AML-193 (cell line): ENCODE results near the gene RALGPS1.

Experiments used
- DNase-seq, 2 experiments: peaks; one replicate each; lab custom pipeline; 2025; lab: John Stamatoyannopoulos, UW

Gene RALGPS1

DNA sequence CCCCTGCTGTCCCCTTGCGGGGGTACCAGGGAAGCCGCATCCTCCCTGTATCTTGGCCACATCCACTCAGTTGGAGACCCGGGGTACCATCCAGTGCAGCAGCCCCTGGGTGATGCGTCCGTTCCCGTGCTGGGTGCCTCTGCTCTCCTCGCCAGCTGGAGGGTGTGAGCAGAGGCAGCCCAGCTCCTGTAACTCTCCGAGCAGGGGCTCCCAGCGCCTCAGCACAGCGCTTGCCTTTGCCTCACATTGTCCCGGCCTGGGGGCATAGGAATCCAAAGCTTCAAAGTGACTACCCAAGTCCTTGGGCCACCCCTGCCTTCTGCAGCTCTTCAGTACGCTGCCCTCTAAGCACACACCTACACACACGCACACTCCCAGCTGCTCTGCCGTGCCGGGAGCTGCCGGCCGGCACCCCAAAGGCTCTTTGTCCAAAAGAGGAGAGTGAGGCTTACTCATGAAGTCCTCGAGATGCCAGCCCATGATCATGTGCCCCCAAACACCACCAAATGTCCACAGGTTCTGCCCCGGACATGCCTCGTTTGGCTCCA, 207.1 kb downstream of the RALGPS1 start:
- DNase-seq, result no peak

DNA sequence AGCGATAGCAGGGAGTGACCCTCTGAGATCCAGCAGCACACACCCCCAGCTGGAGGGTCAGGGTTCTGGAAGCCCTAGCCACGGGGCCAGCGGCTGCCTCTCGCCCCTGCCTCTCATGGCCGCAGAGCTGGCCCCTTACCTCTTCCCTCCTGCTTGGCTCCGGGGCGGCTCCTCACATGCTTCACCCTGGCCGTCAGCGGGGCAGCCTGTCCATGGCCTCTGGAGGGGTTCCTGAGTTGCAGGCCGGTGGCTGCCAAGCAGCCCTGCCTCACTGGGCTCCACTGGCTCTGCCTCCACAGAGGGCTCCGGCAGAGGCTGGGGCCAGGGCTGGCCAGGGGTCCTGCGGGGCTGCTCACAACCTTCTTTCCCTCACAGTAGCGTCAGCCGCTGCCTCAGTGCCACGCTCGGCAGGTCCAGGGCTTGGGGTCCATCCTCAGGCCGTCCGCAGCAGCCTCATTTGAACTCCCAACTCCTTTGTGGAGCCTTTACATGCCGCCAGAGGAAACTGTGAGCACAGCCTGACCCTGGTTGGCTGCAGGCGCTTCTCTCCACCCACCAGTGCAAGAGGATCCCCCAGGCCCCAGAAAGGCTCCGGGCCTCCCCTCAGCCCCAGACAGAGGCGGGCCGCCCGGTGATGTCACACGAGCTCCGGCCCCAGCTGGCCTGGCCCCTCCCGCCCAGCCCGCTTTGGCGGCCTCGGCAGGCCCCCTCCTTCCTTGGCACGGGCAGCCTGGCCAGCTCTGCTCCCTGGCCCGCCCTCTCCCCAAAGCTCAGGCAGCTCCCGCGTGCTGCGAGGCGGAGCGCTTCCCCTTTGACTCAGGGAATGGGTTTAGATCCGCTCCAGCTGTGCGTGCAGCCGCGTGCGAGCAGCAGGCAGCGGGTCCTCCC, 207.8 kb downstream of the RALGPS1 start, which contains the start of gene ANGPTL2:
TSS of gene ANGPTL2 (minus strand) at position 460 of the 888 bp plus-strand sequence. CDS start 13,904 bp downstream, outside the sequence.
- DNase-seq, result no peak

DNA sequence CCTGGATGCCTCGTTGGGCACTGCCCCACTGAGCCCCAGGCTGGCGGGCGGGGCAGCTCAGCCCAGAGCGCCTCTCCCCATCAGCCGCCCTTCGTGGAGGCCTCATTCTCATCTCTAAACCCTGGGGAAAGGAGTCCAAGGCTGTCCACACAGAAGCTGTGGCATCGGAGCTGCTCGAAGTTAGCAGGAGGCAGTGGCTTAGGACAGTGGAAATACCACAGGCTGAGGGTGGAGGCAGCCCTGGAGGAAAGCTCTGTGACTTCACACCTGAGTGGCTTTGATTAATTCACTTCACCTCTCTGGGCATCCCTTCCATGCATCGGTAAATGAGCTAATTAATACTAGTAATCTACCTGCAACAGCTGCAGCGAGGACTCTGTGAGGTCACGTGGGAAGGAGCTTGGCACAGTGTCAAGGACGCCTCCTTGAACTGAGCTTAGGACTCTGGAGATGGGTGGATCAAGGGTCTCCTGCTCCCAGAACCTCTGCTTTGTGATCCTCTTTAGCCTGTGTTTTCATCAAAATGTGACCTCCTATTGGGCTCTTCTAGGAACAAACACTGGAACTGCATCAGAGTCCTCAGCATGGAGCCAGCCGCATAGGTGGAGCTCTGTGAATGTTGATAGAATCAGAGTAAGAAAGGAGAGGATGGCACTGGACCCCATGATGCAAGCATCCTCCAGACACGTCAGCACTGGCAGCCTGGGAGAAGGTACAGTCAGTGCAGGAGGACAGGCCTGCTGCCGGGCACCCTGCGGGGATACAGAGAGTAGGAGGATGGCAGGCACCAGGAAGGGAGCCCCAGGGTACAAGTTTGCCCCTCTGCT, 208.7 kb downstream of the RALGPS1 start:
- DNase-seq, result no peak

DNA sequence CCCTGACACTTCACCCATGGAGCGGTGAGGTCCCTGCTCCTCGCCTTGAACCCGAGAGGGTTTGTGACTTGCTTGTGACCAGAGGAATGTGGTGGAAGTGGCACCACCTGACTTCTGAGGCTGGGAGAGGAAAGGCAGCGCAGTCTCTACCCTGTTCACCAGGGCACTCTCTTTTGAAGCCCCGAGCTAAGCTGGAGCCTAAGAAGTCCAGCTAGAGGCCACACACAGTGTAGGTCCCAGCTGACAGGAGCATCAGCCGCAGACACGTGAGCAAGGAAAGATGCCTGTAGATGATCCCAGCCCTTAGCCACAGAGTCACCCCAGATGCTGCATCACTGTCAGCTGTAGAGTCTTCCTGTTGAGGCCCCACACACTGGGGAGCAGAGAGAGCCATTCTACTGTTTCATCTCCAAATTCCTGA, 209.5 kb downstream of the RALGPS1 start:
- no peak for DNase-seq

DNA sequence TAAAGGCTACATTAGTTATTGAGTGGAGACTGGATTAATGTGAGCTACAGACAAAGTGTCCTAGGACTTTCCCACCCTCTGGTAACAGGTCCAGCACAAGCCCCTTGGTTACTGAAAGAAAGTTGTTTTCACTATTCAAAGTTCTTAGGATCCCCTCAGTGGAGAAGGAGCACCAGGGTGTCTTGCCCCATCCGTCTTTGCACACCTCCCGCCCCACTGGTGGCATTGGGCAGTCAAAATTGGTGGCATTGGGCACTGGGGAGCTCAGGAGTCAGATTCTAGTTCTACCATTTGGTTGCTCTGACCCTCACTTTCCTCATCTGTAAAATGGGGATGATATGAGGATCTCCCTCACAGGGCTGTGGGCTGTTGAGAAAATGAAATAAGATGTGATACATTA, 210.2 kb downstream of the RALGPS1 start:
- DNase-seq, result no peak

DNA sequence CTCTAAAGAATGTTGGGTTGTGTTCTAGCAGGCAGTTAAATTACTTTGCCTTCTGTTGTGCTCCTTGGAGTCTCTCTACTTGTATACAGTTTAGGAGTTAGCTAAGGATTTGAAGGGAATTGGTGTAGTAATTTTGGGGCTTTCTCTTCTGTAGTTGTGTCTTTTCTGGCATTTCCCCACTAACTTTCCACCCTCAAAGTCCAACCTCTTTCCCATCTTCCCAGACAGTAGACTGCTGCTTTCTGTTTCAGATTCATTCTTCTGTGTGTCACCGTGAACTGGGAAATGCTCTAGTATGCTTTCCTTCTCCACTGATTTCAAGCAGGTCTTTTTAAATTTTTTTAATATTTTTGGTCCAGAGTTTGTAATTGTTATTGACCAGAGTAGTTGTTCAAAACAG, 212.4 kb downstream of the RALGPS1 start:
- DNase-seq, result no peak

DNA sequence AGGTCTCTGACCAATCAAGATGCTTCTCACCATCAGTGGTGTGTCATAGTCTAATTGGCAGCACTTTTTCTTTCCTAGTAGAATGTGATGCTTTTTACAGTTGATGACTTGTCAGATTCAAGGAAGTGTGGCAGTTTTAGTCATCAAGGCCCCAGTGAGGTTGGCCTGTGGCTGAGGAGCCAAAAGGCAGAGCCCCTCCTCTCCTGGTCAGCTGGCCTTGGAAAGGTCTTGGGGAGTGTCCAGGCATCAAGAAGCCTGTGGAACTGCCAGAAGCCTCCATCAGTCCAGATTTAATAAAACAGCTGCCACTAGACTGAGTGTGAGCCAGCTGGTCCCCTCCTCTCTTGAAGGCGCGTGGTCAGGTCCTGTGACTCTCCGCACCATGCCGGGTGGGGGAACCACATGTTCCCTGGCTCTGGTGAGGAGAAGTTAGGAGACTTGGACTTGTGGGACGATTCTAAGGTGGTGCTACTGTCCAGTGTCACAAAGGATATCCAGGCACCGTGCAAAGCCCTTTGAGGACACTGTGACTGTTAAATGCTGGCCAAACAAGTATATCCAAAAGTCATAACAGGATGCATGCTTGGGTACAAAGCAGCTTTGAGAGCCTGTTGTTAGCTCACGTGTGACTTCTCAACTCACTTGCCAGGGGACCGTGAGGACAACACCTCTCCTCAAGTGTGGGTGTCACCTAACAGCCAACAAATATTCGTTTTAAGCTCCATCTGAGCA, 213.9 kb downstream of the RALGPS1 start:
- DNase-seq, result no peak

DNA sequence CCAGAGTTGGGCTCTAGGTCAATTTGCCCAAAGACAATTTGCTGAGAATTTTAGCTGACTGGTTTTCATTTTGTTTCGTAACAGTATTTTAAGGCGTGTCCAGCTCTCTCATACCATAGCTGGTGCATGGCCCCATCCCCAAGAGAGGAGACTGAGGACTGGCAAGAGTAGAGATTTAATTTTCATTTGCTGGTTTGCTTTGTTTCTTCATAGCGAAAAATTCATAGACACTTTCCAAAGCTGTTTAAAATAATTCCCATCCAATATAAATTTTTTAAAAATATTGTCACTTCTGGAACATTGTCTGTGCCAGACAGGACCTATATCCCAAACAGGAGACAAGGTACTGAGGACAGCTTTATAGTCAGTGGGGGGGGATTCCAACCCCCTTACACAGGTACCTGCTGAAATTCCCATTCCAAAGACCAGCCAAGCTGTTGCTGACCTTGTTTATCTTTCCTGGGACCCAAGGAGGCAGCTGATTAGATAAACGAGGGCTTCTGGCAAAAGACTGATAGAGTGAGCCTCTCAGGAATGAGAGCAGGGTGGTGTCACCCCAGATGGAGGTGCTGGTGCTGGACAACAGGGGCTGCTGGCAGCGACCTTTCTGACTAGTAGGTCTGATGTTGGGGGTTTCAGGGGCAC, 214.6 kb downstream of the RALGPS1 start:
- DNase-seq, result no peak

DNA sequence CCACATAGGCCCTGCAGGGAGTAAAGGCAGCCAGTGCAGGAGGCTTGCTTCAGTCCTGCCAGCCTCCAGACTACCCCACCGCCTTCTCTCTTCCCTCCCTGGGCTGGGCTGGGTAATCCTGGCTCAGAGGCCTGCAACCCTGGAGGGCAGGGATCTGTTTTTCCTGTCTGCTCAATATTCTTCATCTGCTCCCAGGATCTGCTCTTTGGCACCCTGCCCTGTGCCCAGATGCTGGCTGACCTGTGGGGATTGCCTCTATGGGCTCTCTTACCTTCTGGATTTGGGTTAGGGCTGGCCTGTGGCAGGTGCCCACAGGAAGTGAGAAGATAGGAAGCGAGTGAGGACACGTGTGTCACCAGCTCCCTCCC, 215.1 kb downstream of the RALGPS1 start:
- no peak for DNase-seq

DNA sequence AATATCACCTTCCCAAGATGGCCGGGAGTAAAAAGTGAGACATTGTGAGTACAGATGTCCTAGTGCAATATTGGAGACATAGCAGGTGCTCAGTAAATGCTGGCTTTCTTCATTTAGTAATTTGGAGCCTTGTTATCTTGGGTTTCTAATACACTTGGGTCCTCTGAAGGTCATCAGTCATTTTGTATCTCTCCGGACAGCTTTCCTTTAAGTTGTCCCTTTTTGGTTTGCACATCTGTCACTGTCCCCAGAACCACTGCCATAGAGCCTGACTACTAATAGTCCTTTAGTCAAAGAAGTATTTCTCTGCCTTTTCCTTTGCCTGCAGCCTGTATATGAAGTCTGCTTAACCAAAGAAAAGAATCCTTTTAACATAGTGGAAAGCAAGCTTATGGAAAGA, 215.7 kb downstream of the RALGPS1 start:
- no peak for DNase-seq

DNA sequence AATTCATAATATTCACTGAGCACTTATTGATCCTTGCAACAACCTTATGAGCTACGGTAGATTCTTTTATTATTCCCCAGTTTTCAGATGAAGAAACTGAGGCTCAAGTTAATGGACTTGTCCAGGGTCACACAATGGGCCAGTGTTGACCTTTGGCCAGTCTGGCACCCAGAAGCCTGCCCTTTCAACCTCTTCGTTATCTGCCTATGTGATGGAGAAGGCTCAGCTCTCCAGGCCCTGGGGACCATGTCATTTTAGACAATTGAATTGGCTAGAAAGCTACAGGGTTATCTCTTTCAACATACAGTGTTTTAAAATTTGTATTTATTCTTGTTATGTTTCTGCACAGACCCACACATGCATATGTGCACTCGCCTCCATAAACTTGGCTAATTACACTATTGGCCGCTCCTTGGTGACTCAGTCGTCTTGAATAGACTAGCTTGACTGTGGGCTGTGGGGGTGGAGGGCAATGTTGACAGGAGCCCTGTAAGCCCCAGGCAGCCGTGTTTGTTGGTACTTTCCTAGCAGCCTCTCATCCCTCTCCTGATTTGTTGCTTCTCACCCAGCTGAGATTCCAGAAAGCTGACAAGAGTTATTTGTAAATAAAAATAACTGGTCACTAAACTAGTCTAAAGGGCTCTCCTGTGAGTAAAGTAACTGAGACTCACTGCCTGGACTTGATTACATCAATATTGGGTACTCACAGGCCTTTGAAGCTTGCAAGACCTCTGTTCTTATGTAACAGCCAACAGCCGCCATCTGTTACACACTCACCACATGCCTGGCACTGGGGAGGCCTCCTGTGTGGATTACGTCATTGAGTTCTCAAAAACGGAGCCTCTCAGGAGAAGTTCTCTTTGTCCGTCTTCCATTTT, 216.3 kb downstream of the RALGPS1 start:
- DNase-seq, result peak; percentile 90 to 93

DNA sequence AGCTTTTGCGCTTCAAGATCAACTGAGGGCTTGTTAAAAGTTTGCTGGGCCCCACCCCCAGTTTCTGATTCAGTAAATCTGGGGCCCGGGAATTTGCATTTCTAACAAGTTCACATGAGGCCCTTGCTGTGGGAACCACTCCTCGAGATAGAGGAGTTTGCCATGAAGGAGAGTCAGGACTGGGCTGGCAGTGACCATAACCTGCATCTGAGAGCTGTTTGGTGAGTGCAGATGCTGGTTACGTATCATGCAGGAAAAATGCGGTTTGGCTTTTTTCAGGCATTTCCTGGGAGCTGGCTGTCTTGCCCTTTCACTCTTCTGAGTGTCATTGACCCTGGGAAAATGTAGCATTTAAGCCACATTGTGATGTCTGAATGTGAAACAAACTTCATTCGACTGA, 217.3 kb downstream of the RALGPS1 start:
- DNase-seq, result no peak

DNA sequence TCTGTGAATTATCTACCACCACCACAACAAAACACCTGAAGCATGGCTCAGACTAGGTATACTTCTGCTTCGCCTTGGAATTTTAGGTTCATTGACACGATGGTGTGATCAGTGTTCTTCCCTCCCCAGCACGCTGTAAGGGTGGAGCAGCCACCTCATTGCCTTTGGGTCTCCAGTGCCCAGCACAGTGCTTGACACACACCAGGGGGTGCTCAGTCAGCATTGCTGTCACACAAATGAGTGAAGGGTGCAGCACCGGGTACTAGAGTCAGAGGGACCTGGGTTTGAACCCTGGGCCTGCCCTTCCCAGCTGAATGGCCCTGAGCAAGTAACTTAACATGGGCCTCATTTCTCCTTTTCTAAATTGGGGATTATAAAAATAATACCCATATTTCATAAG, 217.8 kb downstream of the RALGPS1 start:
- no peak for DNase-seq

DNA sequence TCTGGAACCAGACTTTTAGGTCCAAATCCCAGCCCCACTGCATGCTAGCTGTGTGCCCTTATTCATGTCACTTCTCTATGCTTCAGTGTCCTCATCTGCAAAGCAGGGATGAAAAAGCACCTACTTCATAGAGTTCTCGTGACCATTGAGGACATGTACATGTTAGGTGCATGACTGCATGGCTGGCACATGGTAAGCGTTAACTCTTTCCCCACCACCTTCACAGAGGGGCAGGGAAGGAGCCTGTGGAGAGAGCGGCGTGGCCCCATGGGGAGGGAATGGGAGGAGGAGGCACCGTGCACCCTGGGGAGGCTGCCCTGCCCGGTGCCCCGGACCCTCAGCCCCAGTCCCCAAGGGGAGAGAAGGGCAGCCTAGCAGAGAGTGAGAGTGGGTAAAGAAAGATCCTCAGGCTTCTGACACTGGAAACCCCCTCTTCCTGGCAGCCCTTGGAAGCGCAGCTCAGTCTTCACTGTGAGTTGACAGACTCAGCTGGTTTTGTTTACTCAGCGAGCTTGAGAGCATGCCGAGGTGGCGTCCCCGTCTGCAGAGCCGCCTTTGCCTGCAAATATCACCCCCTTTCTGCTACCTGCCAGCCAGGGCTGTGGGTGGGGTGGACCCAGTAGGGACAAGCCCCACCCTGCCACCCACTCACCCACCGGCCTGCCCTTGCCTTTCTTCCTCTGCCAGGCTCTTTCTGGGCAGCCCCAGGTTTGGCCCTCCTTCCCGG, 218.5 kb downstream of the RALGPS1 start:
- DNase-seq, result no peak

DNA sequence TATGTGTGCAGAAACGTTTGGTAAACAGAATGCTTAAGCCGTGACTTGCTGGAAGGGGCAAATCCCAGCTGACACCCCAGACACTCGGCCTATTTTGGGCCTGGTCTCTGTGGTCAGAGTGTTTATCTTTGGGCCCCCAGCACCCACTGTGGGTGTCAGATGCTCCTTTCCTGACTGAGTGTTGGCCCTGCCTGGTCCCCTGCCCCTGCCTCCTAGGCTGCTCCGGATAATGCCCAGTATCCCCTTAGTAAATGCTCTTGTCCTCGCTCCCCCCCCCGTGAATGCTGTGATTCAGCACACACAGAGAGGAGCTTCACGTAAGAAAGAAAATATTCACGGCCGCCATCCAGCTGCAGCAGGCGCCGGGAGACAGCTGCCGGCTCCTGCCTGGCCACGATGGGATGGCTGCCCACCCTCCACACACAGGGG, 219.2 kb downstream of the RALGPS1 start:
- DNase-seq, result no peak

DNA sequence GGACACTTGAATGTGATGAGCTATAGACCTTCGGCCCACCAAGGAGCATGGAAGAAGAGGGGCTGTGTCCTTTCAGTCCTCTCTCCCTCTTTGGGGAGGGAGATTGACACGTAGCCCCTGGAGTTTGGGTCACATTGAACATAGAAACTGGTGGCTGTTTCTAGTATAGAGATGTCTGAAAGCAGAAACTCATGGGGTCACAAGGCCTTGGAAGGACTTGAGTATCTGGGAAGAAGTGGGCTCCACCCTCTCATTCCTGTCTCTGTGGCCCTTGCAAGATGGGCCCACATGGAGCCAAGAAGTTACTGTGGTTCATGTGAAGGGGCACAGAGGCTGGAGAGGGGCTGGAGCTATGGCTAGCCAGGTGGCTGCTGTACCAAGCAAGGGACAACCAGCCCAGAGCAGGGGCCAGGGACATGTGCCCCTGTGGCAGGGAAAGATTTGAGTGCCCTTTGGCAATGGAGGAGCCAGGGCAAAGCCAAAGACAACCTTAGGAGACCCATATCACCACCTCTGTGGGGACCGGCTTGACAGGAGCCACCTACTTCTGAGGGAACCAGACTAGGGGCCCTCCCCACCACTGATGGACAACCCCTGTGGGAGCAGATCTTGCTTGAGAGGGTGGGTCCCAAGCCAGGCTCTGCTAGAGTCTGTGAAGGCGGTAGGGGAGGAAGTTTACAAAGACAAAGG, 220.6 kb downstream of the RALGPS1 start:
- no peak for DNase-seq

DNA sequence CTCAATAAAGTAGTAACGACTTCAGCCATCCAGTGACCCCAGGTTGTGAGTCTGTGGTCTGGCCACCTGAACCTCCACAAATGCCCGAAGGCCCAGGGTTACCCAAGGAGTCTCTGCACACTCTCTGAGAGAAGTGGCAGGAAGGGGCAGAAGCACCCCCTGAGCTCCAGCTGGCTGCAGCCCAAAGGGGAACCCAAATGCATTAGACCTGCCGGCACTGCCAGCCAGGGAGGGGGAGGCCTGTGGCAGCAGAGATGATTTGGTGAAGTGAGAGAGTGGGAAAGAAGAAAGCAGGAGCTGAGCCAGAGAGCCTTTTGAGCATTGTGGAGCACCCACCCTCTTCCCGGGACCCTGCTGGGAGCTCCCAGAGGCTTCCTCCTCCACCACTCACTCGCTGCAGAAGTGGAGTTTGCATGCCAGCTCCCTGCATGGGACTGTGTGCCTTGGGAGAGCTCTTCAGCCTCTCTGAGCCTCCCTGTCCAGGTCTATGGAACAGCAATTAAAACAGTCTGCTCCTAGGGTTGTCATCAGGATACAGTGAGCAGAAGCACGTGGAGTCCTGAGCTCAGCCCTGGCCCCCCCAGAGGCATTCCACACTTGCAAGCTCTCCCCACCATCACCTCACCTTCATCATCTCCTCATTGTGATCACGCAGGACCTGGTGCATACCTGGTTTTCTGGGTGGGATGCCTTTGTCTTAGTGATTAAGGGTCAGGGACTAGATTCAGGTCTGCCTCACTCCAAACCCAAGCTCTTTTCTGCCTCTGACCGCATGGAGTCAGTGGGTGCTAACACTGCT, 221.7 kb downstream of the RALGPS1 start:
- no peak for DNase-seq

DNA sequence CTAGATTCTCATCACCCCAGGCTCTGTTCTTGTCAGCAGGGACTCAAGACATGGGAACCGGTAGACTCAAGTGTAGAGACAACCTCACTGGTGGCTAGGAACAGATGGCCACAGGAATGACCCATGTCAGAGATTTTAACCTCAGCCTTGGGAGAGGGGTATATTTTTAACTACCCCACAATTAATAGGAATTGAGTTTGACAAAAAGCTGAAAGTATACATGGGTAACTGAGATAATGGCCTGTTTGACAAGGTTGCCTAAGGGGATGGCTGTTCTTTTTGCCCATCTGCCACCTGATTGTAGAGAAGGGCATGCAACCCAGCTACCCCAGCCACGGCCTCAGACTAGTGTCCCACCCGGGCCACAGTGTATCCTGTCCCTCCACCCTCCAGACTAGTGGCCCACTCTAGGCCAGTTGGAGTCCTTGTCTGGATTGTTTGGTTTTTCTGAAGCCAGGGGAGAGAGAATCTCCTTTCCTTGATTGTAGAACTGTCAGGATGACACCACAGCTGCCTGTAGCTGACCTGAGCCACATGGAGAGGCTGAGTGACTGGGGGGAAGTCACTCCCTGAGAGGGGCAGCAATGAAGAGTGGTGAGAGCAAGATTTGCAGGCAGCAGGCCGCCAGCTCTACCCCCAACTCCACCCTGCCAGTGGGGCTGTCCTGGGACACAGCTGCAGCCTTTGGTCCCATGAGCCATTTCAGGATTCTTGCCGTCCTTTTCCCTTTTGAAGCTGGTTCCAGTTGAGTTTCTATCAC, 222.5 kb downstream of the RALGPS1 start:
- DNase-seq, result no peak
